MV-4-11 (cell line): ENCODE results near the gene RPRD1B.
"Not testable (repeated sequence)": the region's sequence is repeated elsewhere in the genome, so short reads cannot be mapped to it uniquely, and the experiment has no call there.

Experiments used
- DNase-seq: peaks from one replicate; lab custom pipeline; 2025; lab: John Stamatoyannopoulos, UW

The RPRD1B gene

GRCh38 chr20:38107386-38107785 lies 73.8 kb downstream of the RPRD1B start:
- not testable (repeated sequence) for DNase-seq

GRCh38 chr20:38107916-38108315 lies 74.4 kb downstream of the RPRD1B start:
- DNase-seq = not testable (repeated sequence)

- no peak for DNase-seq
Observed at GRCh38 chr20:38108438-38108985, 75.0 kb downstream of the RPRD1B start.

- DNase-seq = peak; percentile 16
Observed at GRCh38 chr20:38108986-38109541, 75.5 kb downstream of the RPRD1B start.

GRCh38 chr20:38109591-38110524 lies 76.3 kb downstream of the RPRD1B start:
- DNase-seq = no peak

- DNase-seq = no peak
Observed at GRCh38 chr20:38110525-38111178, 77.1 kb downstream of the RPRD1B start.

- DNase-seq = no peak
Observed at GRCh38 chr20:38111366-38112232, 78.1 kb downstream of the RPRD1B start.

- no peak for DNase-seq
Observed at GRCh38 chr20:38112261-38112929, 78.8 kb downstream of the RPRD1B start.

GRCh38 chr20:38112930-38113294 lies 79.4 kb downstream of the RPRD1B start:
- DNase-seq = no peak

- DNase-seq = peak; percentile 74
Observed at GRCh38 chr20:38113401-38114325, 80.1 kb downstream of the RPRD1B start.

- peak; percentile 29 for DNase-seq
Observed at GRCh38 chr20:38114353-38114791, 80.8 kb downstream of the RPRD1B start.

- no peak for DNase-seq
Observed at GRCh38 chr20:38115205-38115604, 81.7 kb downstream of the RPRD1B start.

GRCh38 chr20:38115896-38116295 lies 82.3 kb downstream of the RPRD1B start:
- DNase-seq = no peak

GRCh38 chr20:38116409-38117165 lies 83.0 kb downstream of the RPRD1B start:
- DNase-seq = no peak

GRCh38 chr20:38117205-38117604 lies 83.7 kb downstream of the RPRD1B start:
- peak; percentile 36 for DNase-seq

- DNase-seq = no peak
Observed at GRCh38 chr20:38117635-38118034, 84.1 kb downstream of the RPRD1B start.

GRCh38 chr20:38119446-38119845 lies 85.9 kb downstream of the RPRD1B start:
- DNase-seq = no peak

GRCh38 chr20:38120625-38120988 lies 87.1 kb downstream of the RPRD1B start:
- no peak for DNase-seq

GRCh38 chr20:38121741-38122140 lies 88.2 kb downstream of the RPRD1B start:
- DNase-seq = no peak
